Activated naive CD4-positive, alpha-beta T cell treated with anti-CD3 and anti-CD28 coated beads for 36 hours (primary cell): ENCODE measurements around the gene TENM4. TPM values are rescaled to one million over a fixed set of nuclear protein-coding genes. Genes with fewer than 3 reads are reported as not detected.

Source experiments
- CTCF ChIA-PET: fragments of 350-600 bp; sonication (Branson Sonifier 250); formaldehyde crosslinking; loops from one replicate; lab custom pipeline; 2021; ENCODE audit warnings: antibody characterized with exemption; lab: Charles Lee
- DNase-seq: peaks from one replicate; pipeline ENCODE4 v3.0.0-alpha.2; 2020
- H3K27ac Mint-ChIP-seq: one replicate; pipeline ENCODE4 v1.8.0; 2021; ENCODE audit warnings: mild to moderate bottlenecking, mixed read lengths
- H3K27me3 Mint-ChIP-seq: one replicate; pipeline ENCODE4 v1.8.0; 2021; ENCODE audit warnings: low read depth, mixed read lengths
- H3K36me3 Mint-ChIP-seq: one replicate; pipeline ENCODE4 v1.8.0; 2021; ENCODE audit warnings: low read depth, mixed read lengths
- H3K4me1 Mint-ChIP-seq: one replicate; pipeline ENCODE4 v1.8.0; 2021; ENCODE audit warnings: low read depth, mixed read lengths
- H3K4me3 Mint-ChIP-seq: one replicate; pipeline ENCODE4 v1.8.0; 2021; ENCODE audit warnings: mild to moderate bottlenecking, moderate library complexity, mixed read lengths
- H3K9me3 Mint-ChIP-seq: one replicate; pipeline ENCODE4 v1.8.0; 2021; ENCODE audit warnings: mixed read lengths
- intact Hi-C: fragments of 100-400 bp; cut with micrococcal nuclease; formaldehyde crosslinking; loops from one replicate; pipeline ENCODE4 v1.15.1; 2023
- total RNA-seq, 2 experiments: library from RNA; stranded (reverse); gene quantifications; one replicate each; pipeline ENCODE4 v1.2.3, GENCODE V29; 2021

TENM4 gene
- total RNA-seq, 2 experiments from 2014 or later = not detected

GRCh38 chr11:78733031-78733430, 707.8 kb downstream of the TENM4 start:
- no peaks in the 10 kb centered on the region for H3K36me3 Mint-ChIP-seq
- H3K27me3 Mint-ChIP-seq = peaks cover 13% of the 10 kb centered on the region
- DNase-seq = no peak
- intact Hi-C loops = no loop called here
- CTCF ChIA-PET = no interaction called here
- H3K4me1 Mint-ChIP-seq = no peaks in the 10 kb centered on the region
- no peaks in the 10 kb centered on the region for H3K9me3 Mint-ChIP-seq
- no peak overlapping the region for H3K27ac Mint-ChIP-seq
- no peak overlapping the region for H3K4me3 Mint-ChIP-seq

GRCh38 chr11:78732246-78732645, 708.6 kb downstream of the TENM4 start:
- CTCF ChIA-PET = interaction anchor here (0.9 kb wide), 1 partner anchor 87 kb away, joined by 3 read pairs; no protein-coding TSS in a partner anchor
- peaks cover 13% of the 10 kb centered on the region for H3K27me3 Mint-ChIP-seq
- no peak overlapping the region for H3K27ac Mint-ChIP-seq
- H3K9me3 Mint-ChIP-seq = no peaks in the 10 kb centered on the region
- H3K36me3 Mint-ChIP-seq = no peaks in the 10 kb centered on the region
- no peaks in the 10 kb centered on the region for H3K4me1 Mint-ChIP-seq
- H3K4me3 Mint-ChIP-seq = no peak overlapping the region
- intact Hi-C loops = no loop called here
- no peak for DNase-seq

DNA sequence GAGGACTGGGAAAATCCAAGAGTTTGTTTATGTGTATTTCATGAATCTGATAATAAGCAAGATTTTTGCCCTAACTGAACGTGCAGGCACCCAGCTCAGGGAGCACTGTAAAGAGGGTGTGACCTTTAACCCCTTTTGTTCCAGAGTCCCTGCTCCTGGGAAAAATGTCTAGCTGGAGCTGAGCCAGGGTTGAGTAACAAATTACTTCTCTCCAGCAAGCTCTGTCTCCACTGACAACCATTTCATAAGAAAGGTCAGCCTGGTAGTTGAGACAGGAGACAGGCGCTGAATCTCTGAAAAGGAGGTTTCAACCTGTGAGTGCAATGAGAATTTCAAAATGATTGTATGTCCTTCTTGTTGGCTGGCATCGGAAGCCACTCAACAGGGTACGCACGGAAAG, 709.8 kb downstream of the TENM4 start:
- H3K4me3 Mint-ChIP-seq = no peak overlapping the region
- no peaks in the 10 kb centered on the region for H3K36me3 Mint-ChIP-seq
- no peaks in the 10 kb centered on the region for H3K9me3 Mint-ChIP-seq
- peaks cover 13% of the 10 kb centered on the region for H3K27me3 Mint-ChIP-seq
- DNase-seq = no peak
- H3K27ac Mint-ChIP-seq = no peak overlapping the region
- CTCF ChIA-PET = no interaction called here
- H3K4me1 Mint-ChIP-seq = no peaks in the 10 kb centered on the region
- intact Hi-C loops = no loop called here

GRCh38 chr11:78730267-78730824, 710.5 kb downstream of the TENM4 start:
- CTCF ChIA-PET = interaction anchor here (1.3 kb wide), 1 partner anchor 14 kb away, joined by 5 read pairs; no protein-coding TSS in a partner anchor
- H3K4me3 Mint-ChIP-seq = no peak overlapping the region
- H3K27ac Mint-ChIP-seq = no peak overlapping the region
- no peaks in the 10 kb centered on the region for H3K36me3 Mint-ChIP-seq
- peaks cover 14% of the 10 kb centered on the region for H3K27me3 Mint-ChIP-seq
- intact Hi-C loops = no loop called here
- DNase-seq = no peak
- no peaks in the 10 kb centered on the region for H3K4me1 Mint-ChIP-seq
- no peaks in the 10 kb centered on the region for H3K9me3 Mint-ChIP-seq

DNA sequence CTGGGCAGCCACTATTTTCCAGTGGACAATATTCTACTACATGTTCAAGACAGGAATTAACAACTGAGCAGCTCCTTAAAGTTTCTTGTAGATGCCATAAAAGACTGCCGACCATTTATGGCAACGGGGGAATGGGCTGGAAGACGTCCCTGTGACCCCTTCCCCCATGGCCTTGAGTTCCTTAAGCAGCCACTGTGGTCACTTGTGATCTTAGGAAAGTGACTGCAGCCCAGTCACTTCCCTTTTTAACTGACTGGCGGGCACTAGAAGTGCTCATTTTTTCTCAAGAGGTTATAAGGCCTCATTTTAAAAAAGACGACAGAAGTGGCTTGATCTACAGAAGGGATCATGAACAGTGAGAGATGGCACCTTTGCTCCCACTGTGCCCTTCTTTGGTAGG, 713.0 kb downstream of the TENM4 start:
- H3K4me1 Mint-ChIP-seq = no peaks in the 10 kb centered on the region
- intact Hi-C loops = no loop called here
- no peak for DNase-seq
- no peak overlapping the region for H3K27ac Mint-ChIP-seq
- H3K4me3 Mint-ChIP-seq = no peak overlapping the region
- no peaks in the 10 kb centered on the region for H3K36me3 Mint-ChIP-seq
- H3K9me3 Mint-ChIP-seq = no peaks in the 10 kb centered on the region
- CTCF ChIA-PET = interaction anchor here (1.0 kb wide), 1 partner anchor 13 kb away, joined by 4 read pairs; no protein-coding TSS in a partner anchor
- peaks cover 21% of the 10 kb centered on the region for H3K27me3 Mint-ChIP-seq

- peaks cover 20% of the 10 kb centered on the region for H3K27me3 Mint-ChIP-seq
- H3K4me3 Mint-ChIP-seq = no peak overlapping the region
- H3K4me1 Mint-ChIP-seq = no peaks in the 10 kb centered on the region
- H3K9me3 Mint-ChIP-seq = no peaks in the 10 kb centered on the region
- no peak for DNase-seq
- no peak overlapping the region for H3K27ac Mint-ChIP-seq
- H3K36me3 Mint-ChIP-seq = no peaks in the 10 kb centered on the region
- intact Hi-C loops = no loop called here
- CTCF ChIA-PET = interaction anchor here (3.4 kb wide), 1 partner anchor 79 kb away, joined by 15 read pairs; no protein-coding TSS in a partner anchor
These were observed 715.6 kb downstream of the TENM4 start for GRCh38 chr11:78725200-78725599.

DNA sequence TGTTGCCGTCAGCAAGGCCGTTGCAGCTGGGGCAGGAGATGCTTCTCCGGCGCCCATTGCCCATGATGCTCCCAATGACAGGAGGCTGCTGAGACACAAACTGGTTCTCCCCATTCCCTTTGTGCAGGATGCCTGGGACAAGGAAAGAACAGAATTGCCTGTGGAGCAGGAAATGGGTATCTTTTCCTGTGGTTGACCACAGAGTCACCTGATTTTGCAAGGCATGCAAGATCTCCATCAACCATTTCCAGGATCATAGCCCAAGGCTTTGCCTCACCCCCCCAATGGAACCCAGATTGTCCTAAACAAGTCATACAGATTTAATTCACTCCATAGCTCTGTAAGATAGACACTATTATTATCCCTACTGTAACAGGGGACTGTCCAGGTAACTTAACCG, 718.0 kb downstream of the TENM4 start:
- Mint-ChIP-seq H3K36me3 (no peaks in the 10 kb centered on the region), H3K9me3 (no peaks in the 10 kb centered on the region), H3K4me1 (no peaks in the 10 kb centered on the region), H3K4me3 (no peak overlapping the region), H3K27ac (no peak overlapping the region), H3K27me3 (peaks cover 8% of the 10 kb centered on the region)
- intact Hi-C loops = no loop called here
- DNase-seq = no peak
- CTCF ChIA-PET = interaction anchor here (0.7 to 3.4 kb wide), 2 partner anchors 75 to 77 kb away, joined by 3 to 15 read pairs; no protein-coding TSS in a partner anchor

DNA sequence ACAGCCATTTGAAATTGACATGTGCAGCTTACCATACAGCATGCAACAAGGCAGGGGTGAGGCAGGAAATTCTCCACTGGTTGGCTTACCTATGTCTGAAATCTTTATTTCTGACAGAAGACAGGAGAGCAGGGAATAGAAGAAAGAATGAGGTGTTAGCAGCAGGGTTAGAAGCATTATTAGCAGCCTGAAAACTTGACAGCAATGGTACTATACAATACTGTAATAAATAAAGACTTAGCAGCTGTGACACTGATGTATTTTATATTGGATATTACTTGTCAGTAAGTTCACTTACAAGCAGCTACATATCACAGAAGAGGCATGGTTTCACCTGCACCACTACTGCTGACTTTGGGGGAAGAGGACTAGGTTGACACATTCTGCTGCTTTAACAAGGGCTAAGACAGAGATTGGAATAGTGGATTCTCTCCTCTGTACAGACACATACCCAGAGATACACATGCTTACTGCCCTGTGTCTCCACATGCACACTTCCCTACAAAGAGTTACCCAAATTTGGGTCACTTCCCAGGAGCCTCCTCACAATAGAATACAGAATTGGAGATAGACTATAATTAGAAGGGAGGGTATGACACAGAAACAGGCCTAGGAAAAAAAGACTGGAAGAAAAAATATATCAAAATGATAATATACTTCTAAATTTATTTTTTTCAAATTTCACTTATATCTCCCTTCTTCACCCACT, 720.4 kb downstream of the TENM4 start:
- Mint-ChIP-seq H3K27ac (no peak overlapping the region), H3K9me3 (no peaks in the 10 kb centered on the region), H3K36me3 (no peaks in the 10 kb centered on the region), H3K27me3 (peaks cover 7% of the 10 kb centered on the region), H3K4me3 (no peak overlapping the region), H3K4me1 (no peaks in the 10 kb centered on the region)
- CTCF ChIA-PET = no interaction called here
- DNase-seq = no peak
- intact Hi-C loops = no loop called here

GRCh38 chr11:78717041-78717440, 723.8 kb downstream of the TENM4 start:
- CTCF ChIA-PET = interaction anchor here (0.6 to 5.9 kb wide), 4 partner anchors 17 to 580 kb away, joined by 3 to 178 read pairs (median 4); no protein-coding TSS in a partner anchor
- Mint-ChIP-seq H3K27me3 (no peaks in the 10 kb centered on the region), H3K4me1 (no peaks in the 10 kb centered on the region), H3K36me3 (no peaks in the 10 kb centered on the region), H3K4me3 (no peak overlapping the region), H3K27ac (no peak overlapping the region), H3K9me3 (no peaks in the 10 kb centered on the region)
- DNase-seq = no peak
- intact Hi-C loops = no loop called here

GRCh38 chr11:78715639-78716311, 725.1 kb downstream of the TENM4 start:
- Mint-ChIP-seq H3K36me3 (no peaks in the 10 kb centered on the region), H3K27me3 (no peaks in the 10 kb centered on the region), H3K4me3 (no peak overlapping the region), H3K4me1 (no peaks in the 10 kb centered on the region), H3K27ac (no peak overlapping the region), H3K9me3 (no peaks in the 10 kb centered on the region)
- CTCF ChIA-PET = interaction anchor here (0.7 to 5.9 kb wide), 15 partner anchors 8 to 386 kb away, joined by 3 to 178 read pairs (median 3); no protein-coding TSS in a partner anchor
- intact Hi-C loops = loop anchor here (1.0 to 2.0 kb wide), 2 partner anchors 69 to 299 kb away; partner anchors contain the start of gene GAB2
- DNase-seq = peak; percentile 77

GRCh38 chr11:78714539-78714938, 726.3 kb downstream of the TENM4 start:
- Mint-ChIP-seq H3K4me1 (no peaks in the 10 kb centered on the region), H3K9me3 (no peaks in the 10 kb centered on the region), H3K27ac (no peak overlapping the region), H3K4me3 (no peak overlapping the region), H3K27me3 (peaks cover 2% of the 10 kb centered on the region), H3K36me3 (no peaks in the 10 kb centered on the region)
- intact Hi-C loops = loop anchor here (2.0 kb wide), 1 partner anchor 298 kb away; the partner anchor contains the start of gene GAB2
- no peak for DNase-seq
- CTCF ChIA-PET = interaction anchor here (0.6 to 5.9 kb wide), 4 partner anchors 13 to 246 kb away, joined by 3 to 178 read pairs (median 5); no protein-coding TSS in a partner anchor

- intact Hi-C loops = no loop called here
- CTCF ChIA-PET = no interaction called here
- DNase-seq = no peak
- Mint-ChIP-seq H3K4me3 (no peak overlapping the region), H3K27me3 (peaks cover 2% of the 10 kb centered on the region), H3K4me1 (no peaks in the 10 kb centered on the region), H3K27ac (no peak overlapping the region), H3K9me3 (no peaks in the 10 kb centered on the region), H3K36me3 (no peaks in the 10 kb centered on the region)
These were observed 729.1 kb downstream of the TENM4 start for GRCh38 chr11:78711735-78712134.
